Loucy (cell line): ENCODE data around the gene DENND11.

ENCODE experiments used
- EZH2phosphoT487 ChIP-seq: fragments of 200-600 bp; IDR thresholded peaks from 2 replicates; pipeline ENCODE4 v1.6.1; 2018; ENCODE audit warnings: antibody characterized with exemption, mild to moderate bottlenecking, moderate library complexity, borderline replicate concordance
- TF ChIP-seq, protein P1 (sequence below): fragments of 200-600 bp; sonication (generic); conservative IDR thresholded peaks from 2 replicates; pipeline ENCODE4 v1.5.1; 2014; ENCODE audit warnings: mild to moderate bottlenecking, antibody characterized with exemption, low read length

GRCh38 chr7:141664450-141664849, 37.5 kb downstream of the DENND11 start:
- TF ChIP-seq, protein P1, sequence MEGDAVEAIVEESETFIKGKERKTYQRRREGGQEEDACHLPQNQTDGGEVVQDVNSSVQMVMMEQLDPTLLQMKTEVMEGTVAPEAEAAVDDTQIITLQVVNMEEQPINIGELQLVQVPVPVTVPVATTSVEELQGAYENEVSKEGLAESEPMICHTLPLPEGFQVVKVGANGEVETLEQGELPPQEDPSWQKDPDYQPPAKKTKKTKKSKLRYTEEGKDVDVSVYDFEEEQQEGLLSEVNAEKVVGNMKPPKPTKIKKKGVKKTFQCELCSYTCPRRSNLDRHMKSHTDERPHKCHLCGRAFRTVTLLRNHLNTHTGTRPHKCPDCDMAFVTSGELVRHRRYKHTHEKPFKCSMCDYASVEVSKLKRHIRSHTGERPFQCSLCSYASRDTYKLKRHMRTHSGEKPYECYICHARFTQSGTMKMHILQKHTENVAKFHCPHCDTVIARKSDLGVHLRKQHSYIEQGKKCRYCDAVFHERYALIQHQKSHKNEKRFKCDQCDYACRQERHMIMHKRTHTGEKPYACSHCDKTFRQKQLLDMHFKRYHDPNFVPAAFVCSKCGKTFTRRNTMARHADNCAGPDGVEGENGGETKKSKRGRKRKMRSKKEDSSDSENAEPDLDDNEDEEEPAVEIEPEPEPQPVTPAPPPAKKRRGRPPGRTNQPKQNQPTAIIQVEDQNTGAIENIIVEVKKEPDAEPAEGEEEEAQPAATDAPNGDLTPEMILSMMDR: no peak
- no peak for TF ChIP-seq EZH2phosphoT487
